ENCODE measurements around the gene RGS3. TPM values are rescaled to one million over a fixed set of nuclear protein-coding genes. Genes with fewer than 3 reads are reported as not detected.
A peak's percentile ranks its signal among the peaks of the same experiment; 100 is the strongest.

Gene RGS3
- total and polyA plus RNA-seq, 5 donors from 2014 or later = 8.5 to 15.5 (median 12.5) TPM

- H3K4me3 ChIP-seq (ENCODE audit: low read depth, low read length) = no peak overlapping the region
- Mint-ChIP-seq H3K27ac (peak overlapping the region; percentile 91 to 97 (median 93)), H3K36me3 (peaks cover 2% of the 10 kb centered on the region), H3K4me1 (peaks cover 28 to 85% (median 70%) of the 10 kb centered on the region in 4 donors), H3K9me3 (no peaks in the 10 kb centered on the region), H3K4me3 (peak overlapping the region in 1 of 4 donors; percentile 19), H3K27me3 (no peaks in the 10 kb centered on the region)
- ATAC-seq (ENCODE audit: low read depth in 2 of 2) = no peak
- peaks cover 75% of the 10 kb centered on the region for H3K4me1 ChIP-seq (ENCODE audit: control insufficient read depth, insufficient read depth, low read length, poor library complexity, severe bottlenecking)
- DNase-seq = no peak
- H3K9me3 ChIP-seq (ENCODE audit: control insufficient read depth in 2 of 2, low read length in 2 of 2) = no peaks in the 10 kb centered on the region
- no peaks in the 10 kb centered on the region for H3K36me3 ChIP-seq (ENCODE audit: control insufficient read depth, insufficient read depth, low read length)
- no peak overlapping the region for H3K27ac ChIP-seq (ENCODE audit: insufficient read depth, low read length, poor library complexity, severe bottlenecking)
- no peaks in the 10 kb centered on the region for H3K27me3 ChIP-seq (ENCODE audit: control insufficient read depth, insufficient read depth, low read length)
Observed at GRCh38 chr9:113514748-113515147, 51.2 kb downstream of the RGS3 start.

DNA sequence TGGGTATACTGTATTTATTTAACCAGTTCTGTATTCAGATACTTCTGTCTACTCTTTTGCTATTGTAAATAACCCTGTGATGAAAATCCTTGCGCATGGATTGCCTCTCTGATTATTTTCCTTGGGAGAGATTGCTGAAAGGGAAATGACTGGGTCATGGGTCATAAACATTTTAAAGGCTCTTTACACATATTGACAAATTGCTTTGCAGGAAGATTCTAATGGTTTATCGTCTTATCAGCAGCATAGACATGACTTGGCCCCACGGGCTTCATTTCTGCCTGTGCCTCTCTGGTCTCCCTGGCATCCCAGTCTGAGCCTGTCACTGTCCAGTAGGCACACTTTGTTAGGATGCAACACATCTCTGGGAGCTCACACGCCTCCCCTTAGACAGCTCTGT lies 52.3 kb downstream of the RGS3 start:
- DNase-seq (no peak), ATAC-seq (ENCODE audit: low read depth in 2 of 2) (no peak)
- Histone ChIP-seq H3K27ac (ENCODE audit: insufficient read depth, low read length, poor library complexity, severe bottlenecking) (no peak overlapping the region), H3K36me3 (ENCODE audit: control insufficient read depth, insufficient read depth, low read length) (no peaks in the 10 kb centered on the region), H3K4me3 (ENCODE audit: low read depth, low read length) (no peak overlapping the region), H3K9me3 (ENCODE audit: control insufficient read depth in 2 of 2, low read length in 2 of 2) (no peaks in the 10 kb centered on the region), H3K4me1 (ENCODE audit: control insufficient read depth, insufficient read depth, low read length, poor library complexity, severe bottlenecking) (peaks cover 86% of the 10 kb centered on the region), H3K27me3 (ENCODE audit: control insufficient read depth, insufficient read depth, low read length) (no peaks in the 10 kb centered on the region)
- Mint-ChIP-seq H3K36me3 (peaks cover 7% of the 10 kb centered on the region), H3K27me3 (no peaks in the 10 kb centered on the region), H3K4me3 (peak overlapping the region in 2 of 4 donors; percentile 7 to 37), H3K4me1 (peaks cover 37 to 93% (median 77%) of the 10 kb centered on the region in 4 donors), H3K9me3 (no peaks in the 10 kb centered on the region), H3K27ac (peak overlapping the region in 2 of 3 donors; percentile 91 to 99)

DNA sequence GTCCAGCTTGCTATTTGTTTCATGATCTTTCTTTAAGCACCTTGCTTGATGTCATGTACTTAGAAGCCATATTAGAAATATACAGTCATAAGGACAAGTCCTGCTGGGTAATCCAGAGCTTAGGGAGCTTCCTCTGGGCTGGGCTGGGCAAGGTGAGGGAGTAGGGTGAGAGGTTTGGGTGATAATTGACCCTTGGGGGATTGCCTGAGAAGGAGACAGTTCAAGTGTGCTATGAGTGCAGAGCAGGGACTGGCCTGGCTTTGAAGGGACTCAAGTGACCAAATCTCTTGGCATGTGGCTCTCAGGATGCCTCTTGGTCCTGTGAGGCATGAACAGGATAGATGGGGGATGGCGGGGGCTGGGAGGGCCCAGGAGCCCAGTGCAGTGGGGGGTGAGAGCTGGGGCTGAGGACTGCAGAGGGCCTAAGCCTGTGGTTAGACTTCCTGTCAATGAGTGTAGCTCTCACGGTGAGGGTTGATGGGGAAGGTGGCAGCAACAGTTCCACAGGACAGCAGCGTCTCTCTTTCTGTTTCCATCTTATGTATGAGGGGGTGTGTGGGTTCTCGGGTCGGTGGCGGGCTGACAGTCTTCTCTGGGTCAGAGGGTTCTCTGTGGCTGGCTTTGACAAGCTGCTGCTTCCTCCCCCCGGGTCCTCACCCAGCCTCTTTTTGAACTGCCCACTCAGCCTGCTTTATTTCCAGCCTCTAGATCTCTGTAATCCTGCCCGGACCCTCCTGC lies 53.5 kb downstream of the RGS3 start:
- peak overlapping the region; percentile 98 to 99 (median 99) for H3K27ac Mint-ChIP-seq
- H3K27me3 Mint-ChIP-seq = no peaks in the 10 kb centered on the region
- peak overlapping the region; percentile 75 for H3K27ac ChIP-seq (ENCODE audit: insufficient read depth, low read length, poor library complexity, severe bottlenecking)
- H3K36me3 ChIP-seq (ENCODE audit: control insufficient read depth, insufficient read depth, low read length) = no peaks in the 10 kb centered on the region
- peaks cover 43 to 91% (median 75%) of the 10 kb centered on the region in 4 donors for H3K4me1 Mint-ChIP-seq
- peaks cover 10% of the 10 kb centered on the region for H3K36me3 Mint-ChIP-seq
- no peaks in the 10 kb centered on the region for H3K27me3 ChIP-seq (ENCODE audit: control insufficient read depth, insufficient read depth, low read length)
- peak; percentile 24 to 92 (median 65) for DNase-seq
- no peaks in the 10 kb centered on the region for H3K9me3 Mint-ChIP-seq
- peak overlapping the region; percentile 76 for H3K4me3 ChIP-seq (ENCODE audit: low read depth, low read length)
- no peaks in the 10 kb centered on the region for H3K9me3 ChIP-seq (ENCODE audit: control insufficient read depth in 2 of 2, low read length in 2 of 2)
- H3K4me1 ChIP-seq (ENCODE audit: control insufficient read depth, insufficient read depth, low read length, poor library complexity, severe bottlenecking) = peaks cover 90% of the 10 kb centered on the region
- peak; percentile 86 to 87 for ATAC-seq (ENCODE audit: low read depth in 2 of 2)
- peak overlapping the region; percentile 94 to 98 (median 95) for H3K4me3 Mint-ChIP-seq

DNA sequence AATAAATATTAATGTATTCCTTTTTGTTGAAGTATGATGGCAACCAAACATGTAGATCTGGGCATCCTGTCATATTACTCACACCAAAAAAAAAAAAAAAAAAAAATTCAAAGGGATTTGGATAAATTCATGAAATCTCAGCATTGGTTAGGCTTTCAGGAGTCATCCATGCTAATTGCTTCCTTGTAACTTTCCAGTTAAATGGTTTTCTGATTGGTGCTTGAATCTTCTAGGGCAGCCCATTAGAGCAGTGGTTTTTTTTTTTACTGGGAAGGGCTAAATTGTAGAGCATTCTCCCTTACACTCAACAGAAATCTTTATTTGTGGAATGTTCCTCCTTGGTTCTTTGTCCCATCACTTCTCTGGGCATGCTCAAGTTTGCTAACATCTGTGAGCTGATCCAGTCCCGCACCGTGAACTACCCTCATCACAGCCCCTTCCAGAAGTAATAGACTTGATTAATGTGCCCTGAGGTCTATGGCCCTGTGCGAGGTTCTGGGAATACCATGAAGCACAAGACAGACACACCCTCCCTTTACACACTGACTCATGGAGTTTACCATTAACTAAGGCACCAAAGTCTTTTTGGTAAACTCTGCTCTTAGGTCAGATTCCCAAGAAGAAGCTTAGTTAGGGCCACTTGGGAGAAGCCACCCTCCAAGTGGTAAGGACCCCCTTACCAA lies 56.0 kb downstream of the RGS3 start:
- H3K4me1 ChIP-seq (ENCODE audit: control insufficient read depth, insufficient read depth, low read length, poor library complexity, severe bottlenecking) = peaks cover 90% of the 10 kb centered on the region
- H3K9me3 Mint-ChIP-seq = no peaks in the 10 kb centered on the region

DNA sequence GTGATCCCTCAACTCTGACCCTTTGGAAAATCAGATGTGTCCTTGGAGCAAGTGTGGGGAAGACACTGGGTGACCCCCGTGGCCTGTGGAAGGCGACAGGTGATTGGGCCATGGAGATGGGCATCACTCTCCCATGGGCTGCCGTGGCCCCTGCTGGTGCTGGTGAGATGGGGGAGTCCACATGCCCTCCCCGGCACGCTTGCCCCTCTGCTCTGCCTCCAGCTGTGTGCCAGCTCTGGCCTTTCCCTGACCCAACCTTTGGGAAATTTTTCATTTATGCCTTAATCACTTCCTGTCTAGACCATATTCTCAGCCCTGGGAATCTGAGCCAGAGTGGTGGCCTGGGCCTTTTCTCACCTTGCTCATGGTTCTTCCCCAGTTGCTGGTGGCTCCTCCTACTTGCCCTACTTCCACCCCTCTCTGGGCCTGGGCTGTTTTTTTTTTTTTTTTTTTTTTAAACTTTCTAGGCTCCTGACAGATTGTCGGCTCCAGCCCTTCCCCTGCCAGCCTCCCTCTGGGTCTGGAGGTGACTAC lies 56.6 kb downstream of the RGS3 start:
- H3K36me3 Mint-ChIP-seq = peaks cover 14% of the 10 kb centered on the region
- Histone ChIP-seq H3K4me1 (ENCODE audit: control insufficient read depth, insufficient read depth, low read length, poor library complexity, severe bottlenecking) (peaks cover 91% of the 10 kb centered on the region), H3K4me3 (ENCODE audit: low read depth, low read length) (peak overlapping the region; percentile 76), H3K27ac (ENCODE audit: insufficient read depth, low read length, poor library complexity, severe bottlenecking) (peak overlapping the region; percentile 48), H3K9me3 (ENCODE audit: control insufficient read depth in 2 of 2, low read length in 2 of 2) (no peaks in the 10 kb centered on the region), H3K36me3 (ENCODE audit: control insufficient read depth, insufficient read depth, low read length) (peaks cover 4% of the 10 kb centered on the region), H3K27me3 (ENCODE audit: control insufficient read depth, insufficient read depth, low read length) (no peaks in the 10 kb centered on the region)
- peaks cover 36 to 92% (median 75%) of the 10 kb centered on the region in 4 donors for H3K4me1 Mint-ChIP-seq
- no peaks in the 10 kb centered on the region for H3K9me3 Mint-ChIP-seq
- DNase-seq = peak; percentile 25 to 59 (median 26)
- ATAC-seq (ENCODE audit: low read depth in 2 of 2) = peak; percentile 17 to 25
- H3K4me3 Mint-ChIP-seq = peak overlapping the region; percentile 79 to 95 (median 88)
- peak overlapping the region; percentile 72 to 98 (median 94) for H3K27ac Mint-ChIP-seq
- H3K27me3 Mint-ChIP-seq = no peaks in the 10 kb centered on the region

More for the DNA sequence above, 56.0 kb downstream of the RGS3 start:
- Histone ChIP-seq H3K4me3 (ENCODE audit: low read depth, low read length) (peak overlapping the region; percentile 76), H3K27ac (ENCODE audit: insufficient read depth, low read length, poor library complexity, severe bottlenecking) (peak overlapping the region; percentile 48), H3K9me3 (ENCODE audit: control insufficient read depth in 2 of 2, low read length in 2 of 2) (no peaks in the 10 kb centered on the region), H3K27me3 (ENCODE audit: control insufficient read depth, insufficient read depth, low read length) (no peaks in the 10 kb centered on the region), H3K36me3 (ENCODE audit: control insufficient read depth, insufficient read depth, low read length) (no peaks in the 10 kb centered on the region)
- DNase-seq (no peak), ATAC-seq (ENCODE audit: low read depth in 2 of 2) (no peak)
- Mint-ChIP-seq H3K4me1 (peaks cover 36 to 91% (median 73%) of the 10 kb centered on the region in 4 donors), H3K27me3 (no peaks in the 10 kb centered on the region), H3K4me3 (peak overlapping the region; percentile 94 to 98 (median 95)), H3K27ac (peak overlapping the region; percentile 94 to 99 (median 98)), H3K36me3 (peaks cover 14% of the 10 kb centered on the region)

DNA sequence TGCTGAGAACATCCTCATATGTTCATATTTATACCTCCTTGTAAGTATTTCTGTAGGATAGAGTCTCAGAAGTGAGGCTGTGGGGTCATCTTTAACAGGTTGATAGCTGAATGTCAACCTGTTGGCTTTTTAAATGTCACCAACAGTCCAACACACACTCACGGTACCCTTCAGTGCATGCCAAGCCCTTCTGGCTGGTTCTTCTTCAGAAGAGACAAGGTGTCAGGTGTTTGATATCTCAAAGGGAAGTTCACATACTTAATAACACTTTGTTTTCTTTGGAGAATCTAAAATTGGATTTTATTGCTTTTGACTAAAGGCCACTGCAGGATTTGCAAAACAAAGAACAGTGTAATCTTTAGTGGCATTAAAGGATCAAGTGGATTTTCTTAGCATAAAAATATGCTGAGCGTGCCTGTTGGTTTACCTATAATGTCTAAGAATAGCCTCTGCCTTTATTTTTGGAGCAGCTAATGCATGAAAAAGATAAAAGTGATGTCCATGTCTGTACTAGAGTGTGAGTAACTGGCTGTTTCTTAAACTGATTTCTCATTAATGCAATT lies 58.2 kb downstream of the RGS3 start:
- Mint-ChIP-seq H3K9me3 (no peaks in the 10 kb centered on the region), H3K4me1 (peaks cover 32 to 97% (median 70%) of the 10 kb centered on the region in 4 donors), H3K36me3 (peaks cover 21% of the 10 kb centered on the region), H3K27ac (peak overlapping the region in 2 of 3 donors; percentile 83 to 85), H3K27me3 (no peaks in the 10 kb centered on the region), H3K4me3 (peak overlapping the region in 3 of 4 donors; percentile 33 to 82 (median 76))
- H3K27ac ChIP-seq (ENCODE audit: insufficient read depth, low read length, poor library complexity, severe bottlenecking) = no peak overlapping the region
- peak overlapping the region; percentile 46 for H3K4me3 ChIP-seq (ENCODE audit: low read depth, low read length)
- ATAC-seq (ENCODE audit: low read depth in 2 of 2) (no peak), DNase-seq (no peak)
- peaks cover 12% of the 10 kb centered on the region for H3K36me3 ChIP-seq (ENCODE audit: control insufficient read depth, insufficient read depth, low read length)
- H3K4me1 ChIP-seq (ENCODE audit: control insufficient read depth, insufficient read depth, low read length, poor library complexity, severe bottlenecking) = peaks cover 88% of the 10 kb centered on the region
- H3K27me3 ChIP-seq (ENCODE audit: control insufficient read depth, insufficient read depth, low read length) = no peaks in the 10 kb centered on the region
- H3K9me3 ChIP-seq (ENCODE audit: control insufficient read depth in 2 of 2, low read length in 2 of 2) = no peaks in the 10 kb centered on the region

GRCh38 chr9:113522419-113522818 lies 58.9 kb downstream of the RGS3 start:
- Mint-ChIP-seq H3K36me3 (peaks cover 28% of the 10 kb centered on the region), H3K4me3 (peak overlapping the region; percentile 72 to 82 (median 76)), H3K9me3 (no peaks in the 10 kb centered on the region), H3K27ac (peak overlapping the region; percentile 48 to 85 (median 83)), H3K4me1 (peaks cover 32 to 97% (median 66%) of the 10 kb centered on the region in 4 donors), H3K27me3 (no peaks in the 10 kb centered on the region)
- no peak for ATAC-seq (ENCODE audit: low read depth in 2 of 2)
- Histone ChIP-seq H3K4me3 (ENCODE audit: low read depth, low read length) (peak overlapping the region; percentile 40), H3K36me3 (ENCODE audit: control insufficient read depth, insufficient read depth, low read length) (peaks cover 18% of the 10 kb centered on the region), H3K27ac (ENCODE audit: insufficient read depth, low read length, poor library complexity, severe bottlenecking) (no peak overlapping the region), H3K9me3 (ENCODE audit: control insufficient read depth in 2 of 2, low read length in 2 of 2) (no peaks in the 10 kb centered on the region), H3K27me3 (ENCODE audit: control insufficient read depth, insufficient read depth, low read length) (no peaks in the 10 kb centered on the region), H3K4me1 (ENCODE audit: control insufficient read depth, insufficient read depth, low read length, poor library complexity, severe bottlenecking) (peaks cover 81% of the 10 kb centered on the region)
- no peak for DNase-seq

Data from CD4-positive, CD25-positive, alpha-beta regulatory T cell (primary cell).